Ishikawa (cell line): ENCODE data around the gene EPS8L2.

Source experiments
- CEBPB ChIP-seq: IDR thresholded peaks from 2 replicates; pipeline ENCODE4 v1.6.1; 2012
- CREB1 ChIP-seq: IDR thresholded peaks from 2 replicates; pipeline ENCODE4 v1.6.1; 2012; ENCODE audit warnings: low read depth
- EGR1 ChIP-seq: IDR thresholded peaks from 2 replicates; pipeline ENCODE4 v1.6.1; 2012
- EP300 ChIP-seq: IDR thresholded peaks from 2 replicates; pipeline ENCODE4 v1.6.1; 2012; ENCODE audit warnings: borderline replicate concordance
- FOXM1 ChIP-seq: IDR thresholded peaks from 2 replicates; pipeline ENCODE4 v1.6.1; 2012; ENCODE audit warnings: low read depth, borderline replicate concordance
- NFIC ChIP-seq: IDR thresholded peaks from 2 replicates; pipeline ENCODE4 v1.6.1; 2012
- RAD21 ChIP-seq: IDR thresholded peaks from 2 replicates; pipeline ENCODE4 v1.6.1; 2012; ENCODE audit warnings: low read depth
- TAF1 ChIP-seq: IDR thresholded peaks from 2 replicates; pipeline ENCODE4 v1.6.1; 2012; ENCODE audit warnings: low read depth, mild to moderate bottlenecking
- TCF12 ChIP-seq: IDR thresholded peaks from 2 replicates; pipeline ENCODE4 v1.6.1; 2012; ENCODE audit warnings: low read depth
- TEAD4 ChIP-seq: IDR thresholded peaks from 2 replicates; pipeline ENCODE4 v1.6.1; 2012
- YY1 ChIP-seq: IDR thresholded peaks from 2 replicates; pipeline ENCODE4 v1.6.1; 2012; ENCODE audit warnings: low read depth
- ZBTB7A ChIP-seq: IDR thresholded peaks from 2 replicates; pipeline ENCODE4 v1.6.1; 2012; ENCODE audit warnings: low read depth
- TF ChIP-seq, protein P1 (sequence below): IDR thresholded peaks from 2 replicates; pipeline ENCODE4 v1.6.1; 2012; ENCODE audit warnings: low read depth, mild to moderate bottlenecking
- TF ChIP-seq, protein P2 (sequence below): IDR thresholded peaks from 2 replicates; pipeline ENCODE4 v1.6.1; 2012
- TF ChIP-seq, protein P3 (sequence below): IDR thresholded peaks from 2 replicates; pipeline ENCODE4 v1.6.1; 2012

The EPS8L2 gene

DNA sequence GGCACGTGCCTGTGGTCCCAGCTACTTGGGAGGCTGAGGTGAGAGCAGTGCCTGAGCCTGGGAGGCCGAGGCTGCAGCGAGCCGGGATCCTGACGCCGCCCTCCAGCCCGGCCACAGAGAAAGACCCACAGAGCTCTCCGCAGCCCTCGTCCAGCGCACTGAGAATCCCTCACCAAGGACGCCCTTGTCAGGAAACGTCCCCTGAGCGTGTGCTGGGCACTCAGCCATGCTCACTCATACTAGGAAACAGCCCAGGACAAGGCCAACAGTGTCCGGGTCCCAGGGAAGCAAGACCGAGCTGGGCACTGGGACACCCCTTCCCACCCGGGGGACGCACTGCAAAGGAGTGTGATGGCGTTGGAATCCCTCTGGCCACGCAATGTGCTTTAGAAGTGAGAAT, 25.6 kb upstream of the EPS8L2 start:
- TF ChIP-seq NFIC (no peak), TEAD4 (no peak), YY1 (no peak), EGR1 (no peak), CREB1 (no peak), FOXM1 (no peak), RAD21 (no peak), TAF1 (no peak), ZBTB7A (no peak), CEBPB (no peak), EP300 (no peak), TCF12 (no peak)
- TF ChIP-seq, protein P1, sequence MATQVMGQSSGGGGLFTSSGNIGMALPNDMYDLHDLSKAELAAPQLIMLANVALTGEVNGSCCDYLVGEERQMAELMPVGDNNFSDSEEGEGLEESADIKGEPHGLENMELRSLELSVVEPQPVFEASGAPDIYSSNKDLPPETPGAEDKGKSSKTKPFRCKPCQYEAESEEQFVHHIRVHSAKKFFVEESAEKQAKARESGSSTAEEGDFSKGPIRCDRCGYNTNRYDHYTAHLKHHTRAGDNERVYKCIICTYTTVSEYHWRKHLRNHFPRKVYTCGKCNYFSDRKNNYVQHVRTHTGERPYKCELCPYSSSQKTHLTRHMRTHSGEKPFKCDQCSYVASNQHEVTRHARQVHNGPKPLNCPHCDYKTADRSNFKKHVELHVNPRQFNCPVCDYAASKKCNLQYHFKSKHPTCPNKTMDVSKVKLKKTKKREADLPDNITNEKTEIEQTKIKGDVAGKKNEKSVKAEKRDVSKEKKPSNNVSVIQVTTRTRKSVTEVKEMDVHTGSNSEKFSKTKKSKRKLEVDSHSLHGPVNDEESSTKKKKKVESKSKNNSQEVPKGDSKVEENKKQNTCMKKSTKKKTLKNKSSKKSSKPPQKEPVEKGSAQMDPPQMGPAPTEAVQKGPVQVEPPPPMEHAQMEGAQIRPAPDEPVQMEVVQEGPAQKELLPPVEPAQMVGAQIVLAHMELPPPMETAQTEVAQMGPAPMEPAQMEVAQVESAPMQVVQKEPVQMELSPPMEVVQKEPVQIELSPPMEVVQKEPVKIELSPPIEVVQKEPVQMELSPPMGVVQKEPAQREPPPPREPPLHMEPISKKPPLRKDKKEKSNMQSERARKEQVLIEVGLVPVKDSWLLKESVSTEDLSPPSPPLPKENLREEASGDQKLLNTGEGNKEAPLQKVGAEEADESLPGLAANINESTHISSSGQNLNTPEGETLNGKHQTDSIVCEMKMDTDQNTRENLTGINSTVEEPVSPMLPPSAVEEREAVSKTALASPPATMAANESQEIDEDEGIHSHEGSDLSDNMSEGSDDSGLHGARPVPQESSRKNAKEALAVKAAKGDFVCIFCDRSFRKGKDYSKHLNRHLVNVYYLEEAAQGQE, result no peak
- TF ChIP-seq, protein P2, sequence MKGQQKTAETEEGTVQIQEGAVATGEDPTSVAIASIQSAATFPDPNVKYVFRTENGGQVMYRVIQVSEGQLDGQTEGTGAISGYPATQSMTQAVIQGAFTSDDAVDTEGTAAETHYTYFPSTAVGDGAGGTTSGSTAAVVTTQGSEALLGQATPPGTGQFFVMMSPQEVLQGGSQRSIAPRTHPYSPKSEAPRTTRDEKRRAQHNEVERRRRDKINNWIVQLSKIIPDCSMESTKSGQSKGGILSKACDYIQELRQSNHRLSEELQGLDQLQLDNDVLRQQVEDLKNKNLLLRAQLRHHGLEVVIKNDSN, result no peak
- TF ChIP-seq, protein P3, sequence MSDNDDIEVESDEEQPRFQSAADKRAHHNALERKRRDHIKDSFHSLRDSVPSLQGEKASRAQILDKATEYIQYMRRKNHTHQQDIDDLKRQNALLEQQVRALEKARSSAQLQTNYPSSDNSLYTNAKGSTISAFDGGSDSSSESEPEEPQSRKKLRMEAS, result no peak

DNA sequence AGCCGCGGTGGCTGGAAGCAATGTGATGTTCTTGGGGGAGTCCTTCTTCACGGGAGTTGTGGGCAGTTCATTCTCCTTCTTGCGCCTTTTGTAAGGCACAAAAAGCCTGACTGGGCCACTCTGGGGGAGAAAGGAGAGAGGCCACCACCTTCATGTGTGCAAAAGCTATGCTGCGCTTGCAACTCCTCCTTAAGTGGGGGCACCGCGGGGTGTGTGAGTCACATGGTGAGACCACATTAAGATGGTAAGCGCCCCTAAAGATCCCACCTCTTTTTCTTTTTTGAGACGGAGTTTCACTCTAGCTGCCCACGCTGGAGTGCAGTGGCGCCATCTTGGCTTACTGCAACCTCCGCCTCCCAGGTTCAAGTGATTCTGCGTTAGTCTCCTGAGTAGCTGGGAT, 25.1 kb upstream of the EPS8L2 start:
- TF ChIP-seq, protein P3, result no peak
- TF ChIP-seq TEAD4 (no peak), NFIC (no peak), EGR1 (no peak), CEBPB (no peak), FOXM1 (no peak), ZBTB7A (no peak), TCF12 (no peak), RAD21 (no peak), TAF1 (no peak), CREB1 (no peak), YY1 (no peak), EP300 (no peak)
- TF ChIP-seq, protein P2, result no peak
- TF ChIP-seq, protein P1, result no peak

DNA sequence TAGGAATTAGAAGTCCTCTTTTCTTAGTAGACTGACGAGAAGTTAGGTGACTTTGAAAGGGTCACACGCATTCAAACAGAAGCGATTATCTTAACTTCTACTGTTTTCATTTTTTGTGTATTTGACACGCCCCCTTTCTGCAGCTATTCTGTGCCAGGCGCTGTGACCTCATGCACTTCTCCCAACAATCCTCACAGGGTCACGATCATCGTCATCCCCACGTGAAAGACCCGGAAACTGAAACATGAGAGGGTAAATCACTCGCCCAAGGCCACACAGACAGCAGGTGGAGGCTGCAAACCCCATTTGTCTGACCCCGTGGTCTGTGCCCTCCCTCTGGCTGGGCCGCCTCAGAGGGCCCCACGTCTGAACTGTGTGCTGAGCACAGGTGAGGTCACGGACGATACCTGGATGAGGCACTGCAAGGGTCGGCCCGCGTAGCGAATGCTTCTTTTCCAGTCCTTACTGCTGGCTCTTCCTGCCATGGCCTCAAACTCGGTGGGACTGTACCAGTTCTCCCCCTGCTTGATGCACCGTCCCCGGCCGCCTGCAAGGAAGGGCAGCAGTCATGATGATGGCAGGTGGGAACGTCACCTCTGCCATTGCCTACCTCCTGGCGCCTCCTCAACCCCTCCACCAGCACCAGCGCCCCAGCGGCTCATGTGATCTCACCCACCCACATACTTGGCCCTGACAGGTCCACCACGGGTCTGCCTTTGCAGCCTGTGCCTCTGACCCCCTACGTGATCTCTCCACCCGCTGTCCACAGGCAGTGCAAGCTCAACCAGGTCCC, 19.4 kb upstream of the EPS8L2 start:
- TF ChIP-seq YY1, result no peak
- TF ChIP-seq CREB1, result no peak
- no peak for TF ChIP-seq NFIC
- no peak for TF ChIP-seq TAF1
- TF ChIP-seq, protein P1, result no peak
- TF ChIP-seq EGR1, result no peak
- no peak for TF ChIP-seq TCF12
- TF ChIP-seq TEAD4, result no peak
- TF ChIP-seq, protein P3, result no peak
- no peak for TF ChIP-seq CEBPB
- TF ChIP-seq FOXM1, result no peak

DNA sequence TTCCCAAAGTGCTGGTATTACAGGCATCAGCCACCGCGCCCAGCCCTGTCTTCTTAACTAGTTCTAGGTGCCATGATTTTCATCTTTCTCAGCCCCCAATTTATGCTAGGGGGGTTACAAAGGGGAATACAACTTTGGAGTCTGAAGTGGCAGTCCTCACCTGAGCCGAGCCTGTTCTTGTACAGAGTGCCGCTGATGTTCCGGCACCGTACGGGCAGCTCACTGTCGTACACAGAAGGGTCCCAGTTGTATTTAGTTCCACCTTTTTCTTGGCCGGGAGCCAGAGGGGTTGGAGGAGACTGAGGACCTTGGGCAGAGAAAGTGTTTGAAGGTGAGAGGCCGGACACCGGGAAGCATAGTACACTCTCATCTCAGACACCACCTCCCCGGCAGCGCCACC, 18.3 kb upstream of the EPS8L2 start:
- TF ChIP-seq CREB1 (no peak), EP300 (no peak), CEBPB (no peak), TAF1 (no peak), EGR1 (no peak), ZBTB7A (no peak), NFIC (no peak), TEAD4 (no peak), TCF12 (no peak), FOXM1 (no peak), YY1 (no peak), RAD21 (no peak)
- TF ChIP-seq, protein P1, result no peak
- TF ChIP-seq, protein P3, result no peak
- TF ChIP-seq, protein P2, result no peak
